GM21526 (cell line): Measurements from ENCODE around the gene TRMT2A.

Experiments
- ATAC-seq: cut with Tn5 transposase; IDR thresholded peaks from one replicate; pipeline ENCODE4 v1.9.1; 2021; ENCODE audit warnings: moderate library complexity; ENCODE audit not compliant: unreplicated experiment, low FRiP score

The TRMT2A gene

DNA sequence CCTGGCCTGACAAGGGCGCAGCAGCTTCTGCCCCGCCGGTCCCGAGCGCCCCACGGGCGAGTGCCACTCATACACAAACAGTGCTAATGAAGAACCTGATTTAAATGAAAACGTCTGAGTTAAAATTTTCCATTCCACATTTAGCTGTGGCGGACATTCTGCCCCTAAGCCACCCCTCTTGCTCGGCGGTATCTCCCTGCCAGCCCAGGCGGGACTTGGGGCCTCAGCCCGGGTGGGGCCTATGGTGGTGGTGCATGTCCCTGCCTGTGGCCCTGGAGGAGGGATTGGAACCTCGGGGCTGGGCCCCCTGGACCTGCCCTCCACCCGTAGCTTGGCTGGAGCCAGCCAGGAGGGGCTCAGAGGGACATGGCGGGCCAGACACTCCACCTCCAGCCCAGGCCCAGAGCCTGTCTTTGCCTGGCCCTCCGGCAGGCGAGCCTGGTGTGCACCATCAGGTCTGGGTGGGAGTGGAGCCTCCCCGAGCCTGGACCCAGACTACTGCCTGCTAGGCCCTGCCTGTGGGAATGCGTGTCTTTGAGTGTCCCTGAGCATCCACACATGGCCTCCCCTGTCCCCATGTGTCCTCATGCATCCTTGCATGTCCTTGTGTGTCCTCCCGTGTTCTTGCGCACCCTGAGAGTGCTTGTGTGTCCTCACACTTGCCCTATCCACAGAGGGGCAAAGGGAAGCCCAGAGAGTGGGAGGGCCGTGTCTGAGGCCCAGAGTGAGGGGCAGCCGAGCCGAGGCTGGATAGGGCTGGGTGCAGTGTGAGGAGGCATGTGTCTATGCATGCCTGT is 19.0 kb upstream of the TRMT2A start:
- ATAC-seq, result no peak

DNA sequence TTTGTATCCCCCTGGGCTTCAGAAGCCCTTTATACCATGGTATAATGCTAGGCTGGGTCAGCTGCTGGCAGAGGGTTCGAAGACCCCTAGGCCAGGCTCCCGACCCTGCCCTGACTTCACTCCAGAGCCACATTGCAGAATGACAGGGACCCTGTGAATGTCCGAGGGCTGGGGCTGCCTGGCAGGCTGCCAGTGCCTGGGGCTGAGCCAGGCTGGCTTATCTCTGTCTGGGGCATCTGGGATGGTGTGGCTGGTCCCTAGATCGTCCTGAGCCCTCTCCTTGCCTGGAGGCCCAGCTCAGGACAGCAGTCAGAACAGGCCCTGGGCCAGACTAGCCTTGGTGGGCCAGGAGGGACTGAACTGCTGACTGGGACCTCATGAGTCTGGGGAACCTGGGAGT is 18.2 kb upstream of the TRMT2A start:
- ATAC-seq, result no peak

DNA sequence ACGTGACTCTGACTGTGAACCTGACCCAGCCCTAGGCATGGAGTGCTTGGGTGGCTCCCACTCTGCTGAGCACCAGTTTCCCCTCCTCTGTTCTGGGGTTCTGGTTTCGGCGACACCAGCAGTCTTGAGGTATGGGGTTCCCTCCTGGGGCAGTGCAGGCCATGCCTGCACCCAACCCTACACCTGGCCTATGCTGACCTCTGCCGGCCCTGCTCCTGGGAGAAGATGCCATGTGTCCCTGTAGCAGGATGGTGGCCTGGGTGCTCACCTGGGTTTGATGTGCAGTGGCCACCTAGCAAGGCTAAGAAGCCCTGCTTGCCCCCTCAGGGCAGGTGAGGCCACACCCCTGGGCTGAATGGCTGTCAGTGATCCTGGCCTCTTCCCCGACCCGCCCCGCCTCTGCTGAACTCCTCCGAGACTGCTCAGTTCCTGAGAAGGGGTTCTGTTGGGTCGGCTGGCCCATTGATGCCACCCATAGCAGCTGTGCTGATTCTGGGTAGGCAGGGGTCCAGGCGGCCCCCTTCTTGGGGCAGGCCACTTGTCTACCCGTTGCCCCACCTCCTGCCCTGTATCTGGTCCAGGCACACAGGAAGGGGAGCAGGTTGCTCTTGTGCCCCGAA is 17.0 kb upstream of the TRMT2A start:
- ATAC-seq, result no peak

DNA sequence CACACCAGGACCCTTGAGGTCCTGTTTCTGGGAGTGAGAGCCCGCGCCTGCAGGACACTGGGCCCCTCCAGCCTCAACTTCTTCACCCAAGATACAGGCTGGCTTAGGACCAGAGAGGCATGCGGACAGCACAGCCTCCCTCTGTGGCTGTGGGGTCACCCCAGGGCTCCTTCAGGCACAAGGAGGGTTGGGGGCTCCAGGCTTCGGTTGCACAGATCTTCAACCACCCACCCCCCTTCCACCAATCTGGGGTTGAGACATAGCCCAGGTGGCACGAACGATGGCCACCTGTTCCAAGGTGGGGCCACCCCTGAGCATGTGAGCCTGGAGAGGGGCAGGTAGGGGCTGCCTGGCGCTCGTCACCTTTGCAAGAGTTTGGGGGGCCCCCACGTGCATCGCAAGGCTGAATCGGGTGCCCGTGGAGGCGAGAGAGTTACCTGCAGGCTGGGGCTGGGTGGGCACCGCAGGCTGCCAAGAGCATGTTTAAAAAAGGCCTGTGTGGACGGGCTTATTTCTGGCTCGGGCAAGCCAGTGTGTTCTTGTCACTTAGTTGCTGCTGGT is 15.7 kb upstream of the TRMT2A start:
- no peak for ATAC-seq

DNA sequence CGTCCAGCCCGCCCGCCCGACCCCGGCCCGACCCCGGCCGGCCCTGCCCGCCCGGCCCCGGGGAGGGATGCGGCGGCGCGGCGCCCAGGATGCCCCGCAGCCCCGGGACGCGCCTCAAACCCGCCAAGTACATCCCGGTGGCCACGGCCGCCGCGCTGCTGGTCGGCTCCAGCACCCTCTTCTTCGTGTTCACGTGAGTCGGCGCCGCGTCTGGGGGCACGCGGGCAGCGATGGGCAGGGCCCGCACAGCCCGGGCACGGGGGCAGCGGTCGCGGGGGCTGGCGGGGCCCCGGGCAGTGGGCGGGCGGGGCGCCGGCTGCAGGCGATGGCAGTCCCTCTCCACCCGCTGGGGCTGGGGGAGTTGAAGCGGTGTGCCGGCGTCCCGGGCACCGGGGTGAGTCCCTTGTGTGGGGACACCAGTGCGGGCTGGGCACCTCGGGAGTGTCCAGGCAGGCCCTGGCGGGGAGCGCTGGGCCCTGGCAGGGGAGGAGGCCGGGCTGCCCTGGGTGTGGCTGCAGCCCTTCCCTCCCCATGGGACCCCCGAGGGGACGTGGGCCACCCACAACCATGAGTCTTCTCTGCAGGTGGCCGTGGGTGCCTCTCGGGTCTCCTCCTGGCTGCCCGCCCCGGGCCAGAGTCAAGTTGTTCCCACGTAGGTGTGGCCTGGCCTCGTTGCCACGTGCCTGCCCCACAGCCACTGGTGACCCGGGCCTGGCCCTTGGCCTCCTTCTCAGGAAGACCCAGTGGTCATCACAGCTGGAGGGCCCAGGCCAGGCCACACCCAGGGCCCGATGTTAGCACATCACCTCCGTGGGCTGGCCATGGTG is 15.0 kb upstream of the TRMT2A start:
- ATAC-seq, result no peak

DNA sequence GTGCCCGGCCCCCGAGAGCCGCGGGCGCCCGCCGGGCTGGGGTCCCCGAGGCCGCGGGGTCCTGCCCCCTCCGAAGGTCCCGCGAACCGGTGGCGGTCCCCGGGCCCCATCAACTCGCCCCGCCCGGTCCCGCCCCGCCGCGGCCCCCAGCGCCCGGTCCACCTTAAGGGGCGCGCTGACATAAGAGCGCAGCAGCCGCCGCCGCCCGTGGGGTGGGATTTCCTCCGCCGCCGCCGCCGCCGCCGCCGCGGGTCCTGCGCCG is 14.5 kb upstream of the TRMT2A start, which contains the start of gene ZDHHC8:
TSS of gene ZDHHC8 (plus strand) at position 208 of the 262 bp plus-strand sequence. CDS start 144 bp downstream, outside the sequence.
- ATAC-seq, result no peak

DNA sequence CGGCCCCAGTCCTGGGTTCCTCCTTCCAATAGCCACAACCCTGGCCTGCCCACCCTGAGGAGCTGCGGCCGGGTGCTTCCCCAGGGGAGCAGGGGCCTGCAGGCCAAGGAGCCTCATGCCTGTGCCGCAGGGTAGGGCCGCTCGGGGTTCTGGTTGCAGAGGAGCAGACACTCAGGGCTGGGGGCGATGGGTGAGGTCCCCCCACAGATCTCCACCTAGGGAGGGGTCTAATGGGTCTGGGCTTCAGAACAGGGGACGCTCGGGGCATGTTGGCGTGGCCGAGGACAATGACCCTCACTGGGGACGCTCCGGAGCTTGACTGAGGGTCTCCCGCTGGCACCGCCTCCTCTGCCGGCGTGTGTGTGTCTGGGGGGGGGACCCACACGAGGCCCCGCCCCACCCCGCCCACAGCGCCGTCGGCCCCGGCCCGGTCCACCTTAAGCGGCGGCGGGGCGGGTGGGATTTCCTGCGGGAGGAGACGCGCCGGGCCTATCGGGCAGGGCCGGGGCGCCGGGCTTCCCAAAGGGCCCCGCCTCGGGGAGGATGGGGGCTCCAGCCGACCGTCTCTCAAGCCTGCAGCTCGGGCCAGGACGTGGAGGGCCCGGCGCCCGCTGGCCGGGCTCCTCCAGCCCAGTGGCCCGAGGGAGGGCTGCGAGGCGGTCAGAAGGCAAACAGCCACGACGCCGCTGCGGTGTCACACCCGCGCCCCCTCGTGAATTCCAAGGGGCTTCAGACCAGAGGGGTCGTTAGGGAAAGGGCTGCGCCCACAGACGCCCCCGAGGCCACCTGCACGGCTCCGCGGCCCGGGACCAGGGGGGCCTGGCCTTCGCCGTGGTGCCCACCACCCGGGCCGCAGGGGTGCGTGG is 13.9 kb upstream of the TRMT2A start:
- ATAC-seq, result no peak

DNA sequence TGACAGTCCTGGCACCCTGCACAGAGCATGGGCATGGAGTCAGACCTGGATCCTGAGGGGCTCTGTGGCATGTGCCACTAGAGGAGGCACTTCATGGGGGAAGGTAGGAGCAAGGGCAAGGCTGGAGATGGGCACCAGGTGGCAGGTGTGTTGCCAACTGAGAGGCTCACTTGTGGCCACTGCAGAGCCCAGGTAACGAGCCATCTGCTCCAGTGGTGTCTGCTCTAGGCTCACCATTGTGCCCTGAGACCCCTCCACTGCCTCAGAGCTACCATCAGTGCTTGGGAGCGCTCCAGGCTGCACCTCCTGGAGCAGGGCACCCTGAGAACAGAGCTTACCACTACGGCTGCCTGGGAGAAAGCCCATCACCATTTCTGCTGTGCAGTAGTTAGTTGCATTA is 13.3 kb upstream of the TRMT2A start:
- ATAC-seq, result no peak

DNA sequence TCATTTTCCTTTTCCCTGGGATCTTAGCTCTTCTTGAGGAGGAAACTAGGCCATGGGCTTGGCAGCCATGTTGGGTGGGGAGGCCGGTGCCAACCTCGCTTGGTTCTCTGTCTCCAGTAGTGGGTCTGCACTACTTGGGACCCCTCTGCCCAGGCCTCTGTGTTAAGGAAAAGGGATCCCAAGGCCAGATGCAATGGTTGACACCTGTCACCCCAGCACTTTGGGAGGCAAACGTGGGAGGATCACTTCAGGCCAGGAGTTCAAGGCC is 12.7 kb upstream of the TRMT2A start:
- no peak for ATAC-seq

DNA sequence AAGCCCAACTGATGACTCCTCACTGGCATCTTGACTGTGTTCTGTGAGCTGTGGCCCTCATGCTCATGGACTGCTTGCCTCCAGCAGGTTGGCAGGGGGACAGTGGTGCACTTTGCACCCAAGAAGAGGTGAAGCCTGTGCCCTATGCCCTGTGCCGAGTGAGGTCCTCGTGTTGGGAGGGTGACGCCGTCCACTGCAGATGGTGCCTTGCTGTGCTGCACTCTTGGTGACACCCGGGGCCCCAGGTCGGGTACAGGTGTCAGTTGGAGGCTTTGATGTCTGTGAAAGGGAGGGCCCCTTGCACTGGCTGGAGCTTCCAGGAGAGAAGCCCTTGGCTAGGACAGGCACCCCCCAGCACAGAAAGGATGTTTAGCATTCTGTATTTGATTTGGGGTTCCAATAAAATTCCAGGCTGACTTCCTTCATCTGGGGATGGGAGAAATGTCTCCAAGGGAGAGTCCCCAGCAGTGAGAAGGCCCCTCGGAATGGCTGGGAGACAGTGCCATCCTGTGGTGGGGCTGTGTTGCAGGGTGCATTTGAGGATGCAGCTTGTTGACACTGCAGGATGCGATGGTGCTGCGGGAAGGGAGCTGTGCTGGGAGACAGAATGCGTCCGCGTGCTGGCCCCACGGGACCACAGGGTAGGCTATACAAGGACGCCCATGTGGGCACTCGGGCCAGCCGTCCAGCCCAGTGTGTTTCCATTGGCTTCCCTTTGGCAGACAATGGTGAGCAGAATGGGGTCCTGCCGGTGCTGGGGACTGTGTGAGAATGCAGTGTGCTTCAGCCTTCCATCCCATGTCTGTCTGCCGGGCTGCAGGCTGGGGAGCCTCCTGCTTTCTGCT is 12.1 kb upstream of the TRMT2A start:
- ATAC-seq, result no peak

DNA sequence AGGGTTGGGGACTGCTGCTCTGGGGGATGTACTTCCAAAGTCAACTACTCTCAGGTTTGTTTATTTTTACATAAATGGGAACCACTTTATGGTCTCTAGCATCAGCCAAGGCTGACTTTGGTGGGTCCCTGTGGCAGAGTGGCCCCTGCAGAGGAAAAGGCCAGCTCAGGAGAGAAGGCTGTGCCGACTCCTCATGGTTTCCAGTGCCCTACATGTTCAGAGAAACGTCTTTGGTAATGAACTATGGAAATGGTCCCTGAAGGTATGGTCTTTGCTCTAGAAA is 11.5 kb upstream of the TRMT2A start:
- ATAC-seq, result no peak

DNA sequence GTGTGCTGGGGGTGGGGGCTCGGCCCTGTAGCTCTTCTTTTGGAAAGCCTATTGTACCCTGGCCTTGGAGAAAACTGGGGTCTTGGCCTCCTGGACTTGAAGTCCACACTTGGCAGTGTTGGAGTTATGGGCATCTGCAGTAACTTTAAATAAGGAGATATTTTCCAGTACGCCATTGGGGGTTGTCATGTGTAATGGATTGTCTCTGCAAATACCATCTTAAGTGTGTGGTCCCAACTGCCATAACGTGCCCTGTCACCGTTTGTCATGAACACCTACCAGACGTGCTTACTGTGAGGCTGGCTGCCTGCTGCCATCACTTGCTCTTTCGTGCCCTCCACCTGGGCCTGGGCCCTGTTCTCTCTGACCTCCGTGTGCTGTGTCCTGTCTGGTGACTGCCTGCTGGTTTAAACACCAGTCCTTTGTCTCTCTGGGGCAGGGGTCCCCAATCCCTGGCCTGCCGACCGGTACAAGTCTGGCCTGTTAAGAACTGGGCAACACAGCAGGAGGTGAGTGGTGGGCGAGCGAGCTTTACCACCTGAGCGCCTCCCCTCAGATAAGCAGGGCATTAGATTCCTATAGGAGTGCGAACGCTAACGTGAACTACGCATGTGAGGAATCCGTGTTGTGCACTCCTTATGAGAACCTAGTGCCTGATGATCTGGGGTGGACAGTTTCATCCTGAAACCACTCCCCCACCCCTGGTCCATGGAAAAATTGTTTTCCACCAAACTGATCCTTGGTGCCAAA is 11.0 kb upstream of the TRMT2A start:
- ATAC-seq, result no peak

DNA sequence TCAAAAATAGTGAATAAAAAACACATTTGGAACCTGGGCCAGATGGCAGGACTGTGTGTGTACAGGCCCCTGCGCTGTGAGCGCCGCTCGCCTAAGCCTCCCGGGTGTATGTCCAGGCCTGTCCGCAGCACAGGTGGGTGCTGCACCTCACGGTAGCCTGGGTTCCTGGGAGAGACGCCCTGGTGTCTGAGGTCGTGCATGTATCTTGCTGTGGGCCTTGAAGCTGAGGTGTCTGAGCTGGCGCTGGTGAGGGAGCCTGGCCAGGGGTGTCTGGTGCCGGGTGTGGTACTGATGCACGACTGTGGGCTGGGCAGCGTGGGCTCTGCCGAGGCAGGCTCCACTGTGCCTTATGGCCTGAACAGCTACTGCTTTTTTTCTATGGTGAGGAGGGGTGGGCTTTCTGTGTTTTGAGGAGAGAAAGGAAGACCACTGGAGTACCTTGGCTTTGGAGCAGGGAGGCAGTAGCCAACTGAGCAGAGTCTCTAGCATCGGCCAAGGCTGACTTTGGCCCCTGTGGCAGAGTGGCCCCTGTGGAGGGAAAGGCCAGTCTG is 10.4 kb upstream of the TRMT2A start:
- no peak for ATAC-seq

DNA sequence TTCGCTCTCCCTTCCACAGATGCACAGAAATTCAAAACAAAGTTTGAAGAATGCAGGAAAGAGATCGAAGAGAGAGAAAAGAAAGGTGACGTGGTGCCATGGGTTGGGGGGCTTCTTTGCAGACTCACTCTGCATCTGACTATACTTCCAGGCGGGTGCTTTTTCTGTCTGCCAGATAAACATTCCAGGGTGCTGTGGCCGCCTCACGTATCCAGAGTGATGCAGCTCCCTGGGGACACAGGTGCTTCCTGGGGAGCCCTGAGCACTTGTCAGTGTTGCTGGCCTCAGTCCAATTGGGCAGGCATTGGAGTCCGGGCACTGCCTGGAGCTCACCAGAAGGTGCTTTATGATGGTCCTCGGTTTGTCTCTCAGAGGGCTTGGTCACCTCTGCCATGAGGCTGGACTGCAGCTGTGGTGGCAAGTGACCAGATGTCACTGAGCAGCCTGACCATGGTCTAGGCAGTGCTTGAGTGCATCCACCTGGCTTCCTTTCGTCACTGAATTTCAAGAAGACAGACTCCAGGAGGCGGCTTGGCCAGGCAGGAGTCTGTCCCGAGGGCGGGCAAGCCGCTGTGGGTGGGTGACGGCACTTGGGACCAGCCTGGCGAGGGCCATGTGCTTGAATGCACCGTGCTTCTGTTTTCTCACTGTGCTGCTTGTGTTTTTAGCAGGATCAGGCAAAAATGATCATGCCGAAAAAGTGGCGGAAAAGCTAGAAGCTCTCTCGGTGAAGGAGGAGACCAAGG is 9.4 kb upstream of the TRMT2A start:
- no peak for ATAC-seq

DNA sequence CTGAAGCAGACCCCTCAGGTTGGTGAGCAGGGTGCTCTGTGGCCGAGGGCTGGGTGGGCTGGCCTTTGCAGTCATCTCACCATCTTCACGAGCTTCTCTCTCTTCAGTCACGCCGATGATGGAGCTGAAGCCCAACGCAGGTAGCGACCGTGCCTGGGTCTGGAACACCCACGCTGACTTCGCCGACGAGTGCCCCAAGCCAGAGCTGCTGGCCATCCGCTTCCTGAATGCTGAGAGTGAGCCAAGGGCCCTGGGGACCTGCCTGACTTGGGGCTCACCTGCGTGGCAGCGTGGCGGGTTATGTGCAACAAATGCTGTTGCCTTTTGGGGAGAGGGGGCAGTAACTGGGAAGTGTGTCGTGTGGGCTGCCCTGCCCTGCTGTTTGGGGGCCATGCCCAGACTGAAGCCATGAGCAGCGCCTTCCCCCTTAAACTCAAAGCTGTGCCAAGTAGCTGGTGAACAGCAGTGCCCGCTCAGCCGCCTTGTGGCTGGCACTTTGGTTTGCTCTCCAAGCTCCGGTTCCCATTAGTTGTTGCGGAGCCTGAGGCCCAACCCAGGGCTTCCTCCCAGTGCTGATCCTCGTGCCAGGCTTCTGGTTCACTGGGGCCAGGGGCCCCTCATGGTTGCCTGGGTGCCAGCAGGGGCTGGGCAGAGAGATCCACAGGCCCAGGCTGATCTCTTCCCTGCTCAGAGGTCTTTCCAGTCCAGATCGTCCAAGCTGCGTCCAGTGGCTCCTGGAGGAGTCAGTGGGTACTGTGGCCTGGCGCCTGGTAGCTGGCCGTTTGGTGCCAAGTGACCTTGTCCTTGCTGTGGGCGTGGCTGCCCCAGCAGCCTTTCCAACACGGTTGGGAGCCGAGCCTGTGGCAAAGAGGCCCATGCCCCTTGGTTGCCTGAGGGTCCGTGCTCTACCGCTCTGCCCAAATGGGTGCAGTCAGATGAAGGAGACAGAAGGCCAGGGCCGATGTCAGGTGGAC is 8.5 kb upstream of the TRMT2A start:
- ATAC-seq, result no peak

DNA sequence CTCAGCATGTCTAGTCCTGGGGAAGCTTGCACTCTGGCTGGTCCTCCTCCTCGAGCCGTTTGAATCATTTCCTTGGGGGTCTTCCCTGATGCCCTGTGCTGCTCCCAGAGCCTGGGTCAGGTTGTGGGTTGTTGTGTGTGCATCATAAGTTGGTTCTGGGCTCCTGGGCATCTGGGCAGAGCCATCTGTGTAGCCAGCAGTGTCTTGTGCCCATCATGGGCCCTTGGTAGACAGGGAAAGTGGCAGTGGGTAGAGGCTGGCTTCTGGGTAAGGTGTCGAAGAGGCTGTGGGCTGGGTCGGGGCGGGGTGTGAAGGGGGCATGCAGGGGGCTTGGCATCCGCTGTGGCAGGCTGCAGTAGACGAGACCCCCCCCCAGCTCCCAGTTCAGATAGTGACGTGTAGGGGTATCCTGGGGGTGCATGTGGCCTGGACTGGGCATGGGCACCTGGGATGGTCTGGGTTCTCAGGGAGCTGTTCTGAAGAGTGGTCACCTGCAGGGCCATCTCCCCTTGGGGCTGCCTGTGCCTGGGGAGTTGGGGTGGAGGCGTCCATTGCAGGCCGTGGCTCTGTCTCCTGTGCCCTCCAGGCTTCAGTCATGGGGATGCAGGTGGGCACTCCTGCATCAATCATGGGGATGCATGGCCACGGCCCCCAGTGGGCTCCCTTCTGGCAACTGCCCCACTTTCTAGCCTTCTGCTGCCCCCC is 7.2 kb upstream of the TRMT2A start:
- ATAC-seq, result no peak
